HepG2 (cell line): ENCODE data around the gene PDIA4.

Experiments used
- EZH2 ChIP-seq: conservative IDR thresholded peaks from 2 replicates; pipeline ENCODE4 v1.6.1; 2012; ENCODE audit warnings: mild to moderate bottlenecking, low read depth, low read length, moderate library complexity
- HIC2 ChIP-seq: sonication (generic); formaldehyde crosslinking; IDR thresholded peaks from 2 replicates; pipeline ENCODE4 v1.9.0; 2022; ENCODE audit warnings: low read depth, missing genetic modification reagents
- POLR2A ChIP-seq, 2 experiments: IDR thresholded peaks; 2 replicates each; pipeline ENCODE4 v1.6.1; 2011; ENCODE audit warnings: low read depth in 2 of 2, low read length in 2 of 2, mild to moderate bottlenecking in 1 of 2, moderate library complexity in 1 of 2; ENCODE audit not compliant: insufficient read depth in 1 of 2
- ZBTB49 ChIP-seq: sonication (generic); formaldehyde crosslinking; IDR thresholded peaks from 2 replicates; pipeline ENCODE4 v1.4.0; 2020; ENCODE audit warnings: missing genetic modification reagents, borderline replicate concordance
- ZNF558 ChIP-seq: sonication (generic); formaldehyde crosslinking; IDR thresholded peaks from 2 replicates; pipeline ENCODE4 v1.9.0; 2022; ENCODE audit warnings: mild to moderate bottlenecking, missing genetic modification reagents, borderline replicate concordance
- ZSCAN22 ChIP-seq: sonication (generic); formaldehyde crosslinking; IDR thresholded peaks from 2 replicates; pipeline ENCODE4 v1.4.0; 2020; ENCODE audit warnings: mild to moderate bottlenecking, missing genetic modification reagents

GRCh38 chr7:148993193-148993592, 35.1 kb downstream of the PDIA4 start:
- TF ChIP-seq EZH2 (no peak), HIC2 (CRISPR knock-in tag) (no peak), ZNF558 (CRISPR knock-in tag) (no peak), POLR2A (IDR thresholded peaks at IDR 0.05; ENCODE audit: insufficient read depth in 1 of 2, low read depth in 2 of 2, low read length in 2 of 2) (no peak), ZSCAN22 (CRISPR knock-in tag) (no peak), ZBTB49 (CRISPR knock-in tag) (no peak)
